Astrocyte (in vitro differentiated cells and primary cell): ENCODE measurements around the gene SLPI. TPM values are rescaled to one million over a fixed set of nuclear protein-coding genes. Genes with fewer than 3 reads are reported as not detected.
A peak's percentile ranks its signal among the peaks of the same experiment; 100 is the strongest.

Experiments used
- DNase-seq: peaks from one replicate; pipeline ENCODE4 v3.0.0-alpha.2; 2010; ENCODE audit warnings: low read depth
- FAIRE-seq: peaks from 2 replicates; lab custom pipeline; 2011; peaks lifted over from hg19 to GRCh38; lab: Jason Lieb, UNC
- H2AFZ ChIP-seq: 2 replicates; pipeline ENCODE4 v1.6.0; 2012; ENCODE audit warnings: low read depth, low read length, inconsistent platforms
- H3K27ac ChIP-seq: 2 replicates; pipeline ENCODE4 v1.5.1; 2011; ENCODE audit warnings: low read depth, low read length, inconsistent platforms
- H3K27me3 ChIP-seq: 2 replicates; pipeline ENCODE4 v1.6.0; 2011; ENCODE audit warnings: low read length, inconsistent platforms; ENCODE audit not compliant: insufficient read depth
- H3K36me3 ChIP-seq: 2 replicates; pipeline ENCODE4 v1.5.1; 2011; ENCODE audit warnings: low read length, inconsistent platforms; ENCODE audit not compliant: insufficient read depth
- H3K4me1 ChIP-seq: 2 replicates; pipeline ENCODE4 v1.5.1; 2011; ENCODE audit warnings: low read length, inconsistent platforms; ENCODE audit not compliant: insufficient read depth
- H3K4me2 ChIP-seq: 2 replicates; pipeline ENCODE4 v1.6.0; 2012; ENCODE audit warnings: low read length, inconsistent platforms
- H3K4me3 ChIP-seq: 2 replicates; pipeline ENCODE4 v1.5.1; 2011; ENCODE audit warnings: low read depth, mild to moderate bottlenecking, low read length, inconsistent platforms; ENCODE audit not compliant: insufficient read depth
- H3K79me2 ChIP-seq: 2 replicates; pipeline ENCODE4 v1.6.0; 2012; ENCODE audit warnings: mild to moderate bottlenecking, low read length, inconsistent platforms; ENCODE audit not compliant: insufficient read depth
- H3K9ac ChIP-seq: 2 replicates; pipeline ENCODE4 v1.6.0; 2012; ENCODE audit warnings: mild to moderate bottlenecking, low read length, inconsistent platforms
- H3K9me3 ChIP-seq: 2 replicates; pipeline ENCODE4 v1.5.1; 2012; ENCODE audit warnings: low read depth, mild to moderate bottlenecking, low read length, inconsistent platforms; ENCODE audit not compliant: insufficient read depth
- H4K20me1 ChIP-seq: 2 replicates; pipeline ENCODE4 v1.6.0; 2012; ENCODE audit warnings: low read length, inconsistent platforms; ENCODE audit not compliant: insufficient read depth
- H3K27ac Mint-ChIP-seq: one replicate; pipeline ENCODE4 v1.8.0; 2021; ENCODE audit warnings: mild to moderate bottlenecking, mixed read lengths; ENCODE audit not compliant: unreplicated experiment
- H3K27me3 Mint-ChIP-seq: one replicate; pipeline ENCODE4 v1.8.0; 2021; ENCODE audit warnings: low read depth, mixed read lengths; ENCODE audit not compliant: unreplicated experiment
- H3K36me3 Mint-ChIP-seq: one replicate; pipeline ENCODE4 v1.8.0; 2021; ENCODE audit warnings: low read depth, mixed read lengths; ENCODE audit not compliant: unreplicated experiment
- H3K4me1 Mint-ChIP-seq: one replicate; pipeline ENCODE4 v1.8.0; 2021; ENCODE audit warnings: low read depth, mixed read lengths; ENCODE audit not compliant: unreplicated experiment
- H3K4me3 Mint-ChIP-seq: one replicate; pipeline ENCODE4 v1.8.0; 2021; ENCODE audit warnings: mild to moderate bottlenecking, moderate library complexity, mixed read lengths; ENCODE audit not compliant: unreplicated experiment
- H3K9me3 Mint-ChIP-seq: one replicate; pipeline ENCODE4 v1.8.0; 2021; ENCODE audit warnings: mild to moderate bottlenecking, mixed read lengths; ENCODE audit not compliant: unreplicated experiment
- CTCF ChIP-seq: IDR thresholded peaks from 2 replicates; pipeline ENCODE4 v1.5.1; 2011; ENCODE audit warnings: low read depth, mild to moderate bottlenecking, inconsistent platforms, low read length, moderate library complexity; ENCODE audit not compliant: insufficient read depth
- EZH2 ChIP-seq: IDR thresholded peaks from 2 replicates; pipeline ENCODE4 v1.6.1; 2012; ENCODE audit warnings: mild to moderate bottlenecking, low read length, inconsistent platforms; ENCODE audit not compliant: insufficient read depth
- total RNA-seq: library from RNA; stranded (reverse); gene quantifications from 2 replicates; pipeline ENCODE4 v1.2.1, GENCODE V29; 2021

Gene SLPI
- total RNA-seq, 1 donor from 2014 or later = 0.41 TPM

- H4K20me1 ChIP-seq = no peaks in the 10 kb centered on the region
- no peak overlapping the region for H2AFZ ChIP-seq
- TF ChIP-seq EZH2 (no peak), CTCF (no peak)
- no peak overlapping the region for H3K4me3 ChIP-seq
- H3K27ac ChIP-seq = no peak overlapping the region
- Mint-ChIP-seq H3K27me3 (peaks cover 3% of the 10 kb centered on the region), H3K27ac (no peak overlapping the region), H3K4me3 (no peak overlapping the region), H3K9me3 (peaks cover 6% of the 10 kb centered on the region), H3K4me1 (peaks cover 4% of the 10 kb centered on the region), H3K36me3 (no peaks in the 10 kb centered on the region)
- H3K79me2 ChIP-seq = no peaks in the 10 kb centered on the region
- FAIRE-seq (no peak), DNase-seq (no peak)
- peaks cover 4% of the 10 kb centered on the region for H3K4me1 ChIP-seq
- H3K36me3 ChIP-seq = no peaks in the 10 kb centered on the region
- peaks cover 6% of the 10 kb centered on the region for H3K27me3 ChIP-seq
- H3K9ac ChIP-seq = no peak overlapping the region
- no peak overlapping the region for H3K4me2 ChIP-seq
- H3K9me3 ChIP-seq = peaks cover 4% of the 10 kb centered on the region
Measured at GRCh38 chr20:45297786-45298497, 43.6 kb upstream of the SLPI start.

- no peak overlapping the region for H3K4me3 ChIP-seq
- no peak overlapping the region for H3K27ac ChIP-seq
- no peaks in the 10 kb centered on the region for H3K36me3 ChIP-seq
- H3K4me1 Mint-ChIP-seq = peaks cover 3% of the 10 kb centered on the region
- peaks cover 4% of the 10 kb centered on the region for H3K9me3 ChIP-seq
- no peak overlapping the region for H3K4me2 ChIP-seq
- peaks cover 6% of the 10 kb centered on the region for H3K9me3 Mint-ChIP-seq
- TF ChIP-seq CTCF (no peak), EZH2 (no peak)
- H3K4me3 Mint-ChIP-seq = no peak overlapping the region
- H3K9ac ChIP-seq = no peak overlapping the region
- H3K36me3 Mint-ChIP-seq = no peaks in the 10 kb centered on the region
- H3K27ac Mint-ChIP-seq = no peak overlapping the region
- peaks cover 15% of the 10 kb centered on the region for H3K27me3 ChIP-seq
- DNase-seq = no peak
- H3K27me3 Mint-ChIP-seq = peaks cover 9% of the 10 kb centered on the region
- H4K20me1 ChIP-seq = no peaks in the 10 kb centered on the region
- peaks cover 6% of the 10 kb centered on the region for H3K4me1 ChIP-seq
- H2AFZ ChIP-seq = no peak overlapping the region
- no peaks in the 10 kb centered on the region for H3K79me2 ChIP-seq
- no peak for FAIRE-seq
Measured at GRCh38 chr20:45294659-45295058, 40.3 kb upstream of the SLPI start.

GRCh38 chr20:45294003-45294368 lies 39.6 kb upstream of the SLPI start:
- Mint-ChIP-seq H3K4me1 (peaks cover 3% of the 10 kb centered on the region), H3K27me3 (peaks cover 9% of the 10 kb centered on the region), H3K9me3 (peaks cover 6% of the 10 kb centered on the region), H3K36me3 (no peaks in the 10 kb centered on the region), H3K4me3 (no peak overlapping the region), H3K27ac (no peak overlapping the region)
- no peaks in the 10 kb centered on the region for H3K79me2 ChIP-seq
- H2AFZ ChIP-seq = no peak overlapping the region
- no peak overlapping the region for H3K4me3 ChIP-seq
- H3K36me3 ChIP-seq = no peaks in the 10 kb centered on the region
- H3K27me3 ChIP-seq = peaks cover 15% of the 10 kb centered on the region
- H3K27ac ChIP-seq = no peak overlapping the region
- H3K9ac ChIP-seq = no peak overlapping the region
- peaks cover 6% of the 10 kb centered on the region for H3K4me1 ChIP-seq
- DNase-seq (no peak), FAIRE-seq (no peak)
- peak overlapping the region; percentile 90 for H3K4me2 ChIP-seq
- TF ChIP-seq EZH2 = no peak
- no peak for TF ChIP-seq CTCF
- H3K9me3 ChIP-seq = peaks cover 4% of the 10 kb centered on the region
- H4K20me1 ChIP-seq = no peaks in the 10 kb centered on the region
